GM21423 (cell line): ENCODE measurements around the gene AGL.
"Not testable (repeated sequence)": the region's sequence is repeated elsewhere in the genome, so short reads cannot be mapped to it uniquely, and the experiment has no call there.

Source experiments
- ATAC-seq: cut with Tn5 transposase; IDR thresholded peaks from one replicate; pipeline ENCODE4 v1.9.1; 2021; ENCODE audit warnings: mild to moderate bottlenecking, moderate library complexity; ENCODE audit not compliant: unreplicated experiment

AGL gene

DNA sequence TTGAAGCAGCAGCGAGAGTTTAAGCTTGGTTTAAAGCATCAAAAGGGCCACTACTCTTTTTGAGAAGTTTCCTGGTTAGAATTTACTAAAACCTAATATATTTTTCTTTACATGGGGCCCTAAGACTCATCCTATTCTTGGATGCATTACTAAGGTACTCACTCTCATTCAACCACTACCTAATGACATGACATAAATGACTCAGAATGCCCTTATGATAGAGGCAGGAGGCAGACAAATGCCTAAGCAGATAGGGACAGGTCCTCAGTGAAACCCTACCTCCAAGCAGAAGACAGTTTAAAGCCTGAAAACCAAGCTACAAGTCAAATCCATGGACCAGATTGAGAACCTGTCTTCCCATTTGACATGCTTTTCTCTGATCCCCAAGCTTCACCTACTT is 85.4 kb downstream of the AGL start:
- ATAC-seq, result no peak

DNA sequence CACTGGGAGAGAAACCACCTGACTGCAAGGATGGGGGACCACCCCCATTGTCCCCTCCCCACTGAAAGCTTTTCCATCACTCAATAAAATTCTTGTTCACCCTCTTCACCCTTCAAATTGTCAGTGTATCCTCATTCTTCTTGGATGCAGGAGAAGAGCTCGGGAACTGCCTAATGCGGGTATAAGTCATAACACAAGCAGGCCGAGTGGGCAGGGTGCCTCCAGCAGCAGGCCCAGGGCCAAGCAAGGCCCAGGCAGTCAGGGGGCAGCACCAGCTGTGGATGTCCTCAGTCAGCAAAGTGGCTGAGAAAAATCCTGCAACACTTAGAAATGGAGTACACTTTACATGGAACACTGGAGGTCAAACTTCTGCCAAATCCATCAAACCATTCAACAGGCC is 85.9 kb downstream of the AGL start:
- ATAC-seq, result no peak

GRCh38 chr1:99942723-99943122 is 92.6 kb downstream of the AGL start:
- ATAC-seq, result no peak

GRCh38 chr1:99943223-99943794 is 93.1 kb downstream of the AGL start:
- no peak for ATAC-seq

DNA sequence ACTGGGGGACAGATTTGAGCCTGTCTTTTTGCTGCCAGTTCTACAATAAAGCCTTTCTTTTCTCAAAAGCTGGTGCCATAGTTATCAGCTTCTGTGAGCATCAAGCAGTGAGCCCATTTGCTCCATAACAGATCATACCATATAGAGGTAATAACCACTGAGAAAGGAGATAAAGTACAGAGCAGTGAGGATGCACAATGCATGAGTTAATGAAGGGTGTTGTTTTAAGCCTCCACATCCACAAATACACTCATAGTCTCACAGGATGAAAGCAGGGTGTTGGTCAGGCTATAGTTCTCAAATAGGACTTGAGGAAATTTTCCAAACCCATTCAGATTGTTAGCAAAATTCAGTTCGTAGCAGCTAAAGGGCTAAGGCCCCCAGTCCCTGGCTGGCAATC is 94.0 kb downstream of the AGL start:
- ATAC-seq, result no peak

DNA sequence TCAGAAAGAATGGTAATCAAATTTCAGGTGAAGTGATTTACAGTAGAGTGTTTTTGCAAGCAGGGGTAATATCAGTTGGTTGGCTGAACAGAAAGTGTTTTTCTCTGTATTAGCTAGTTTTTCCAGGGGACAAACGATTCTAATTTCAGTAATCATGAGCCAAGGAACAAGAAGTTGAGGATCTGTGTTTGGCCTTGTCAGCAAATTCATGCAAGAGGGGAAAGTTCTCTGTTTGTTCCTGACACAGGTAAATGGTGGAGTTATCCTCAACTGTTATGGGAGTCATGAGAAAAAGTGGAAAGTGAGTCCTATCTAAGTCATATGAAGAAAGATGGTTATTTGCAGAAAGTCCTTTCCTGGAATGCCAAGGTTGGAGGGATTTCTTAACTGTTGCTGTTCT is 95.0 kb downstream of the AGL start:
- no peak for ATAC-seq

GRCh38 chr1:99950486-99950885 is 100.3 kb downstream of the AGL start:
- ATAC-seq, result no peak

DNA sequence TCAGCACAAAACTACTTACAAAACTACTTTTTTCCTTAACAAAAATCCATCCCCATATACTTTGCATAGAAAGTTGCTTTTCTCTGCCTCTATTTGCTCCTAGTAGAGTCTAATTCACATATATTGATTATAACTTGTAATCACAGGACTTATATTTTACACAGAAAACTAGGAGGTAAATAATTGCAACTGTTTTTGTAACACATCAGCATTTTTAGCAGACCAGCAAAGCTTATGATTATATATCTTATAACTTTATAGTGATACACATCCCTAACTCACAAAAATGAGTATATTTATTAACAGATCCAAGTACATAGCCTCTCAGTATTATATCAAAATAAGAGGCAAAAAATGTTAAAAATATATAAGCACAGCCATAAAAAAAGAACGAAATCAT is 102.4 kb downstream of the AGL start:
- ATAC-seq, result no peak

DNA sequence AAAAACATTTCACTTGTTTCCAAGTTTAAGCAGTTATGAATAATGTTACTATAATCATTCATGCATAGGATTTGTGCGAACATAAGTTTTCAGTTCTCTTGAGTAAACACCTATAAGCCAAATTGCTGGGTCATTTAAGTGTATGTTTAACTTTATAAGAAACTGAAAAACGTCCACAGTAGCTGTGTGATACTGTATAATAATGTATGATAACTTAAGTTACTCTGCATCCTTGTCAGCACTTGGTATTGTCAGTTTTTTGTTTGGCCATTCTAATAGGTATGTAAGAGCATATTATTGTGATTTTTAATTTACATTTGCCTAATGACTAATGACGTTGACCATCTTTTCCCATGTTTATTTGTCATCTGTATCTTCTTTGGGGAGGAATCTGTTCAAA is 105.2 kb downstream of the AGL start:
- no peak for ATAC-seq

- ATAC-seq, result no peak
Observed at GRCh38 chr1:99956755-99957154, 106.6 kb downstream of the AGL start.

DNA sequence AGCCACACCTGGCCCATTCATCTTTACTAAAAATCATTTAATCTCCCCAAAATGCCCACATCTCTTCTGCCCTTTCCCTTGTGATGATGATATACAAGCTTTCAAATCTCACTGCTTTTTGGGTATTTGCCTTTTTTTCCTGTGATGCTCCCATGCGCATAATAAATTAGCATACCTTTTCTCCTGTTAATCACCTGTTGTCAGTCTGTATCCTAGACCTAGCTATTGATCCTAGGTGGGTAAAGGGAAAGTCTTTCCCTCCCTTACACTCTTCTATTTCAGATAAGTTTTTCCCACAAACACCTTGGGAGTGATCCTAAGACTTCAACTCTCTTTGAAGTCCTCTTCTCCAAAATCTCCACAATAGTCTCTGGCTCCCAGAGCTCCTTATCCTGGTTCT is 107.7 kb downstream of the AGL start:
- no peak for ATAC-seq

GRCh38 chr1:99959189-99959705 is 109.1 kb downstream of the AGL start:
- not testable (repeated sequence) for ATAC-seq

DNA sequence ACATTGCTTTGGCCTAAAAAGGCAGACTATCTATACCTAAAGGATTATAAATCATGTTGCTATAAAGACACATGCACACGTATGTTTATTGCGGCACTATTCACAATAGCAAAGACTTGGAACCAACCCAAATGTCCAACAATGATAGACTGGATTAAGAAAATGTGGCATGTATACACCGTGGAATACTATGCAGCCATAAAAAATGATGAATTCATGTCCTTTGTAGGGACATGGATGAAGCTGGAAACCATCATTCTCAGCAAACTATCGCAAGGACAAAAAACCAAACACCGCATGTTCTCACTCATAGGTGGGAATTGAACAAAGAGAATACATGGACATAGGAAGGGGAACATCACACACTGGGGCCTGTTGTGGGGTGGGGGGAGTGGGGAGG is 110.1 kb downstream of the AGL start:
- ATAC-seq, result not testable (repeated sequence)

DNA sequence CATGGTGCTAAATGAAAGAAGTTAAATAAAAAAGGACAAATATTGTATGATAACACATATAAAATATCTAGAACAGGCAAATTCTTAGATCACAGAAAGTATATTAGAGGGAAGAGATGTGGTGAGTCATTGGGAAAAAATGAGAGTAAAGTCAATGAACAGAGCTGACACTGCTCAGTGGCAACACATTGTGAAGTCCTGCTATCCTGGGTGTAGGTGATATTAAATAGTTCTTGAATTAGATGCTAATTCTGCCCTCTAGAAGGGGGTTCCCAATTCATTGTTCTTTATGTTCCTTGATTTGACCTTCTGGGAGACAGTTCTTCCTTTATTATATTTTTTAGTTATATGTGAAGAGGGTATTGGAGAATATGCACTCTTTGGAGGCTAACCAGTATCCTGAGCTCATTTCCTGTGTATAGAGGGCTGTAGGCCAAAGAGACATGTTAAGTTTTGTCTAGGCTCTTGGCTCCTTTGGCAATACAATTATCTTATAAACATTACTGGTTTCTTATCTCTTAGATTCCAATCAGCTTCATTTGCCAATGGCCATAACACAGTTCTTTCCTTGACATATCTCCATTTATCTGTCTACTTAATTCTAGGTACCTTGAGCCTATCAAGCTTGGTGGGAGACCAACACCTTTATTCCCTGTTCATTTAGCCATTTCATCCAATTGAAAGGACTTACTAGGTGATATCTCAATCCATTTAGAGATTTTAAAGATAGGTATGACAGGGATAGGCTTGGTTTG is 113.1 kb downstream of the AGL start:
- no peak for ATAC-seq

DNA sequence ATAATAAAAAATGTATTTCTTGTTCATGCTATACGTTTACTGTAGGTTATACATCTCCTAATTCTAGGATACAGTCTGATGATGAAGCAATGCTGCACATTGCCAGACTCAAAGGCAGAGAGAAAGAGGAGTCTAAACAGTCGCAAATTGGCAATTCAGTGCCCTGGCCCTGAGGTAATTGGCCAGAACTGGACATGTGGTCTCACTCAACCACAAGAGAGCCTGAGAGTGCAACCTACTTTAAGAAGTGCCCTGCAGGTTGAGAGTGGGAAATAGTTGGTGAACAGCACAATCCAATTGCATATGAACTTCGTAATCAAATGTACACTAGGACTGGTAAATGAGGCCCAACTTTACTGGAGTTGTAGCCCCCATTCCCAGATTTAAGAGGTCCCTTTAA is 114.6 kb downstream of the AGL start:
- ATAC-seq, result no peak

GRCh38 chr1:99965646-99966375 is 115.7 kb downstream of the AGL start:
- no peak for ATAC-seq

GRCh38 chr1:99968214-99968613 is 118.1 kb downstream of the AGL start:
- ATAC-seq, result no peak

- peak; percentile 12 for ATAC-seq
Observed at GRCh38 chr1:99969260-99969728, 119.1 kb downstream of the AGL start.

GRCh38 chr1:99969729-99970621 is 119.8 kb downstream of the AGL start, which contains the start of gene SLC35A3:
Gene SLC35A3 (plus strand): TSS chr1:99969996. CDS start chr1:99993555, 23,559 bp downstream.
- peak; percentile 93 for ATAC-seq

GRCh38 chr1:99970713-99971255 is 120.6 kb downstream of the AGL start:
- no peak for ATAC-seq
